B cell (primary cell): ENCODE results near the gene PM20D2. TPM values are rescaled to one million over a fixed set of nuclear protein-coding genes. Genes with fewer than 3 reads are reported as not detected.
A peak's percentile ranks its signal among the peaks of the same experiment; 100 is the strongest.
"Not testable (repeated sequence)": the region's sequence is repeated elsewhere in the genome, so short reads cannot be mapped to it uniquely, and the experiment has no call there.

Source experiments
- ATAC-seq: fragments of 200-7000 bp; cut with Tn5 transposase; one replicate; pipeline ENCODE4 v1.10.0; 2021; ENCODE audit warnings: low read depth, mild to moderate bottlenecking, moderate number of reproducible peaks, moderate library complexity
- CTCF ChIA-PET: fragments of 350-600 bp; sonication (Branson Sonifier 250); formaldehyde crosslinking; loops from one replicate; lab custom pipeline; 2021; ENCODE audit warnings: antibody characterized with exemption, inconsistent platforms; lab: Charles Lee
- POLR2A ChIA-PET: fragments of 350-600 bp; sonication (Branson Sonifier 250); formaldehyde crosslinking; loops from one replicate; lab custom pipeline; 2021; ENCODE audit warnings: antibody characterized with exemption; lab: Charles Lee
- DNase-seq: peaks from one replicate; pipeline ENCODE4 v3.0.0; 2013
- H2AFZ ChIP-seq: 2 replicates; pipeline ENCODE4 v1.6.1; 2012; ENCODE audit warnings: mild to moderate bottlenecking, low read depth, low read length; ENCODE audit not compliant: insufficient read depth, poor library complexity, severe bottlenecking
- H3K27ac ChIP-seq, 2 donors: 1 replicate in 1 of 2; 2 replicates in 1 of 2; pipeline ENCODE4 v1.5.1; 2012 to 2013; ENCODE audit warnings: low read length in 2 of 2, mild to moderate bottlenecking in 2 of 2, moderate library complexity in 1 of 2
- H3K27me3 ChIP-seq, 4 experiments: fragments of 200-600 bp in 1 of 4; sonication (generic) in 1 of 4; replicated peaks in 1 of 4; 1 replicate in 2 of 4; 2 replicates in 2 of 4; pipeline versions ENCODE4 v1.6.1 to v1.7.0; 2013 to 2016; ENCODE audit warnings: low read length in 3 of 4, mild to moderate bottlenecking in 2 of 4, mixed read lengths in 1 of 4, moderate library complexity in 1 of 4; ENCODE audit not compliant: insufficient read depth in 4 of 4, control insufficient read depth in 3 of 4; ENCODE audit errors: control extremely low read depth in 1 of 4
- H3K36me3 ChIP-seq, 2 experiments: replicated peaks in 1 of 2; 1 replicate in 1 of 2; 2 replicates in 1 of 2; pipeline versions ENCODE4 v1.6.1 to v1.7.1; 2013; ENCODE audit warnings: low read length in 1 of 2; ENCODE audit not compliant: insufficient read depth in 2 of 2, control insufficient read depth in 1 of 2; ENCODE audit errors: control extremely low read depth in 1 of 2, extremely low read depth in 1 of 2
- H3K4me1 ChIP-seq, 2 donors: fragments of 200-600 bp in 1 of 2; sonication (generic) in 1 of 2; 1 replicate in 1 of 2; 2 replicates in 1 of 2; pipeline versions ENCODE4 v1.5.1 to v1.6.1; 2013 to 2017; ENCODE audit warnings: low read length in 2 of 2; ENCODE audit not compliant: control insufficient read depth in 2 of 2, insufficient read depth in 2 of 2
- H3K4me2 ChIP-seq: replicated peaks from 2 replicates; pipeline ENCODE3; 2012; ENCODE audit warnings: mild to moderate bottlenecking, low read depth, low read length; ENCODE audit not compliant: poor library complexity, severe bottlenecking
- H3K4me3 ChIP-seq, 5 experiments: fragments of 200-600 bp in 1 of 5; sonication (generic) in 1 of 5; 1 replicate in 3 of 5; 2 replicates in 2 of 5; pipeline versions ENCODE4 v1.5.1 to v1.7.0; 2011 to 2016; ENCODE audit warnings: low read length in 4 of 5, mild to moderate bottlenecking in 4 of 5, low read depth in 2 of 5, control low read depth in 1 of 5, moderate library complexity in 1 of 5; ENCODE audit not compliant: insufficient read depth in 1 of 5; ENCODE audit errors: control extremely low read depth in 1 of 5, extremely low read depth in 1 of 5
- H3K79me2 ChIP-seq: fragments of 200-600 bp; sonication (generic); one replicate; pipeline ENCODE4 v1.6.0; 2016; ENCODE audit warnings: low read length; ENCODE audit not compliant: control insufficient read depth, insufficient read depth
- H3K9ac ChIP-seq: fragments of 200-600 bp; sonication (generic); 2 replicates; pipeline ENCODE4 v1.6.1; 2017; ENCODE audit warnings: mild to moderate bottlenecking, low read length, moderate library complexity
- H3K9me3 ChIP-seq, 3 donors: one replicate each; pipeline versions ENCODE4 v1.6.1 to v1.7.1; 2013; ENCODE audit warnings: low read length in 2 of 3; ENCODE audit not compliant: control insufficient read depth in 2 of 3, insufficient read depth in 1 of 3; ENCODE audit errors: control extremely low read depth in 1 of 3
- H4K20me1 ChIP-seq: 2 replicates; pipeline ENCODE4 v1.6.0; 2012; ENCODE audit warnings: mild to moderate bottlenecking, low read length; ENCODE audit not compliant: insufficient read depth, control insufficient read depth, poor library complexity, severe bottlenecking
- H3K27ac Mint-ChIP-seq: one replicate; pipeline ENCODE4 v1.8.0; 2021; ENCODE audit warnings: mixed read lengths
- H3K27me3 Mint-ChIP-seq: one replicate; pipeline ENCODE4 v1.8.0; 2021; ENCODE audit warnings: mixed read lengths
- H3K4me1 Mint-ChIP-seq: one replicate; pipeline ENCODE4 v1.8.0; 2021; ENCODE audit warnings: mixed read lengths
- H3K4me3 Mint-ChIP-seq: one replicate; pipeline ENCODE4 v1.8.0; 2021; ENCODE audit warnings: mixed read lengths
- H3K9me3 Mint-ChIP-seq: one replicate; pipeline ENCODE4 v1.8.0; 2022; ENCODE audit warnings: mixed read lengths; ENCODE audit not compliant: insufficient read depth
- EZH2 ChIP-seq: IDR thresholded peaks from 2 replicates; pipeline ENCODE4 v1.6.1; 2012; ENCODE audit warnings: borderline replicate concordance, low read depth, mild to moderate bottlenecking, moderate library complexity, low read length; ENCODE audit not compliant: insufficient read depth, poor library complexity, severe bottlenecking
- WGBS: methylation state at CpG from one replicate; pipeline ENCODE4 v1.1.5; 2013; ENCODE audit warnings: missing lambda C conversion rate; ENCODE audit not compliant: insufficient coverage; 5-methylcytosine and 5-hydroxymethylcytosine counted together
- intact Hi-C: fragments of 100-400 bp; cut with micrococcal nuclease; formaldehyde crosslinking; loops from one replicate; pipeline ENCODE4 v1.10.0; 2022
- polyA plus RNA-seq: library from polyadenylated mRNA; depleted of rRNA; stranded (reverse); fragments of >200 nt; gene quantifications from 2 replicates; pipeline ENCODE4 v1.2.3, GENCODE V29; 2012
- total RNA-seq, 2 donors: library from RNA; stranded (reverse); fragments of 120-200 nt in 1 of 2; gene quantifications; 1 replicate in 1 of 2; 2 replicates in 1 of 2; pipeline versions ENCODE4 v1.2.3 to v1.2.4, GENCODE V29; 2013 to 2022
- TF ChIP-seq, protein P1 (sequence below): fragments of 200-600 bp; IDR thresholded peaks from one replicate; pipeline ENCODE4 v1.8.0; 2022; ENCODE audit warnings: antibody characterized with exemption, mild to moderate bottlenecking

Gene PM20D2
- total and polyA plus RNA-seq, 2 donors (not counting 1 experiment from before 2014, with no cell fraction given) = 7.4 to 16.4 TPM

GRCh38 chr6:89121934-89122333 is 23.9 kb upstream of the PM20D2 start:
- no CpG with 5 or more reads among the region's 1 CpG for WGBS

DNA sequence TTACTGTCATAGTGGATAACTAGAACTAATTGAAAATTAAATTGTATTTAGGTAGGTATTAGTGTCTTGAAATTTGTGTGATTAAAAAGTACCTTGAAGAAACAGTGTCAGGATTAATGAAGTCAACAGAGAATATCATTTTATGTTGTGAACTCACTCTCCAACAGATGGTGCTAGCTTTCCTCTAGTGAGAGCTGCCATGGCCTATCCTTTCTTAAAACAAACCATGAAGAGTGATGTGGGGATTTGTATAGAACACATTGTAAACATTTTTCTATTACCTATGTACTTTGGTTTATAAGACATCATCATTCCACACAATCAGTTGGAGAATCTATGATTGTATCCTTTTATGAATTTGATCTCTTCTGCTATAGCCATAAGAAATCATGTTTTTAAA is 23.2 kb upstream of the PM20D2 start:
- H3K4me3 ChIP-seq = no peak overlapping the region
- H3K27me3 Mint-ChIP-seq = peaks cover 6% of the 10 kb centered on the region
- H3K27ac ChIP-seq = no peak overlapping the region
- peaks cover 0 to 5% (median 3%) of the 10 kb centered on the region in 3 donors for H3K9me3 ChIP-seq
- TF ChIP-seq EZH2 = no peak
- TF ChIP-seq, protein P1, sequence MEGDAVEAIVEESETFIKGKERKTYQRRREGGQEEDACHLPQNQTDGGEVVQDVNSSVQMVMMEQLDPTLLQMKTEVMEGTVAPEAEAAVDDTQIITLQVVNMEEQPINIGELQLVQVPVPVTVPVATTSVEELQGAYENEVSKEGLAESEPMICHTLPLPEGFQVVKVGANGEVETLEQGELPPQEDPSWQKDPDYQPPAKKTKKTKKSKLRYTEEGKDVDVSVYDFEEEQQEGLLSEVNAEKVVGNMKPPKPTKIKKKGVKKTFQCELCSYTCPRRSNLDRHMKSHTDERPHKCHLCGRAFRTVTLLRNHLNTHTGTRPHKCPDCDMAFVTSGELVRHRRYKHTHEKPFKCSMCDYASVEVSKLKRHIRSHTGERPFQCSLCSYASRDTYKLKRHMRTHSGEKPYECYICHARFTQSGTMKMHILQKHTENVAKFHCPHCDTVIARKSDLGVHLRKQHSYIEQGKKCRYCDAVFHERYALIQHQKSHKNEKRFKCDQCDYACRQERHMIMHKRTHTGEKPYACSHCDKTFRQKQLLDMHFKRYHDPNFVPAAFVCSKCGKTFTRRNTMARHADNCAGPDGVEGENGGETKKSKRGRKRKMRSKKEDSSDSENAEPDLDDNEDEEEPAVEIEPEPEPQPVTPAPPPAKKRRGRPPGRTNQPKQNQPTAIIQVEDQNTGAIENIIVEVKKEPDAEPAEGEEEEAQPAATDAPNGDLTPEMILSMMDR = peak; percentile 55
- H3K9ac ChIP-seq = no peak overlapping the region
- no peak overlapping the region for H2AFZ ChIP-seq
- H3K27me3 ChIP-seq = peaks cover 0 to 4% (median 0%) of the 10 kb centered on the region in 4 experiments
- H3K27ac Mint-ChIP-seq = no peak overlapping the region
- peaks cover 2% of the 10 kb centered on the region for H3K9me3 Mint-ChIP-seq
- ChIA-PET CTCF (interaction anchor here (0.5 to 2.0 kb wide), 6 partner anchors 16 to 262 kb away, joined by 3 to 9 read pairs (median 5); partner anchors contain the start of gene PM20D2), POLR2A (no interaction called here)
- H3K4me2 ChIP-seq = no peak overlapping the region
- H3K4me1 ChIP-seq = peaks cover 0 to 4% of the 10 kb centered on the region in 2 donors
- ATAC-seq = no peak
- no peaks in the 10 kb centered on the region for H3K79me2 ChIP-seq
- no peaks in the 10 kb centered on the region for H4K20me1 ChIP-seq
- no peaks in the 10 kb centered on the region for H3K36me3 ChIP-seq
- H3K4me3 Mint-ChIP-seq = no peak overlapping the region
- DNase-seq = peak; percentile 33
- peaks cover 2% of the 10 kb centered on the region for H3K4me1 Mint-ChIP-seq
- intact Hi-C loops = loop anchor here (2.0 kb wide), 2 partner anchors 120 to 250 kb away; no protein-coding TSS in a partner anchor

More at GRCh38 chr6:89121934-89122333, 23.9 kb upstream of the PM20D2 start:
- intact Hi-C loops = loop anchor here (2.0 kb wide), 2 partner anchors 121 to 251 kb away; no protein-coding TSS in a partner anchor
- ATAC-seq = no peak
- no peak for DNase-seq
- TF ChIP-seq EZH2 = no peak
- TF ChIP-seq, protein P1 = no peak
- CTCF ChIA-PET = interaction anchor here (0.8 to 2.0 kb wide), 4 partner anchors 17 to 140 kb away, joined by 3 to 9 read pairs (median 6); no protein-coding TSS in a partner anchor
- H3K4me1 ChIP-seq = peaks cover 3 to 8% of the 10 kb centered on the region in 2 donors
- H3K79me2 ChIP-seq = no peaks in the 10 kb centered on the region
- H2AFZ ChIP-seq = no peak overlapping the region
- H3K4me3 Mint-ChIP-seq = no peak overlapping the region
- peaks cover 9% of the 10 kb centered on the region for H3K27me3 Mint-ChIP-seq
- POLR2A ChIA-PET = no interaction called here
- no peaks in the 10 kb centered on the region for H4K20me1 ChIP-seq
- no peak overlapping the region for H3K27ac ChIP-seq
- H3K27ac Mint-ChIP-seq = no peak overlapping the region
- no peak overlapping the region for H3K4me2 ChIP-seq
- H3K4me1 Mint-ChIP-seq = peaks cover 6% of the 10 kb centered on the region
- no peaks in the 10 kb centered on the region for H3K36me3 ChIP-seq
- H3K9ac ChIP-seq = no peak overlapping the region
- H3K9me3 ChIP-seq = no peaks in the 10 kb centered on the region
- peaks cover 0 to 7% (median 0%) of the 10 kb centered on the region in 4 experiments for H3K27me3 ChIP-seq
- peaks cover 2% of the 10 kb centered on the region for H3K9me3 Mint-ChIP-seq
- H3K4me3 ChIP-seq = no peak overlapping the region

DNA sequence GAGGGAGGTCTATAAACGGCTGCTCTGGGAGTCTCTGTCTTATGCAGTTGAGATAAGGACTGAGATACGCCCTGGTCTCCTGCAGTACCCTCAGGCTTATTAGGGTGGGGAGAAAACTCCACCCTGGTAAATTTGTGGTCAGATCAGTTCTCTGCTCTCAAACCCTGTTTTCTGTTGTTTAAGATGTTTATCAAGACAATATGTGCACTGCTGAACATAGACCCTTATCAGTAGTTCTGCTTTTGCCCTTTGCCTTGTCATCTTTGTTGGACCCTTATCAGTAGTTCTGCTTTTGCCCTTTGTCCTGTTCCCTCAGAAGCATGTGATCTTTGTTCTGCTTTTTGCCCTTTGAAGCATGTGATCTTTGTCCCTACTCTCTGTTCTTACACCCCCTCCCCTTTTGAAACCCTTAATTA is 17.6 kb upstream of the PM20D2 start:
- H3K9ac ChIP-seq, H3K4me3 ChIP-seq, H2AFZ ChIP-seq, H3K4me3 Mint-ChIP-seq, intact Hi-C loops, H3K36me3 ChIP-seq, H3K27ac ChIP-seq, POLR2A ChIA-PET, H3K4me1 Mint-ChIP-seq, CTCF ChIA-PET, ATAC-seq, H3K9me3 ChIP-seq, H3K79me2 ChIP-seq, H3K4me2 ChIP-seq, H4K20me1 ChIP-seq, H3K27ac Mint-ChIP-seq, H3K4me1 ChIP-seq, DNase-seq, H3K27me3 Mint-ChIP-seq, H3K27me3 ChIP-seq: not testable (repeated sequence)
- 64% methylated on average over 2 of the region's 2 CpGs for WGBS
- peaks cover 10% of the 10 kb centered on the region for H3K9me3 Mint-ChIP-seq
